PC-9 (cell line): ENCODE measurements around the gene LCE5A. TPM values are rescaled to one million over a fixed set of nuclear protein-coding genes. Genes with fewer than 3 reads are reported as not detected.

Experiments used
- BruUV-seq: library from RNA; stranded (reverse); fragments of 400-500 nt; replicated peaks from 2 replicates; lab custom pipeline; 2021; lab: Mats Ljungman, UMichigan
- CTCF ChIA-PET: fragments of 300-600 bp; sonication (Branson Sonifier 250); formaldehyde crosslinking; loops from one replicate; lab custom pipeline; 2022; ENCODE audit warnings: antibody characterized with exemption; lab: Charles Lee
- POLR2A ChIA-PET: fragments of 300-600 bp; sonication (Branson Sonifier 250); formaldehyde crosslinking; loops from one replicate; lab custom pipeline; 2022; ENCODE audit warnings: antibody characterized with exemption; ENCODE audit not compliant: unreplicated experiment; lab: Charles Lee
- DNase-seq, 2 experiments: peaks; one replicate each; pipeline versions ENCODE4 v3.0.0 to v3.0.0-alpha.2; 2015 to 2022; ENCODE audit warnings: mixed read lengths in 1 of 2
- H2AFZ ChIP-seq: fragments of 200-600 bp; sonication (generic); 2 replicates; pipeline ENCODE4 v1.8.1; 2017; ENCODE audit warnings: antibody characterized with exemption
- H3F3A ChIP-seq: fragments of 200-600 bp; sonication (generic); 2 replicates; pipeline ENCODE4 v1.8.1; 2017; ENCODE audit warnings: antibody characterized with exemption, mild to moderate bottlenecking, low read depth; ENCODE audit not compliant: insufficient read depth
- H3K27ac ChIP-seq: fragments of 200-600 bp; sonication (generic); 2 replicates; pipeline ENCODE4 v1.6.1; 2016; ENCODE audit warnings: mixed run types
- H3K27me3 ChIP-seq: fragments of 200-600 bp; sonication (generic); 2 replicates; pipeline ENCODE4 v1.6.1; 2016; ENCODE audit warnings: low read depth, mixed run types; ENCODE audit not compliant: insufficient read depth
- H3K36me3 ChIP-seq: fragments of 200-600 bp; sonication (generic); 2 replicates; pipeline ENCODE4 v1.6.1; 2016; ENCODE audit warnings: low read depth, mixed run types
- H3K4me1 ChIP-seq: fragments of 200-600 bp; sonication (generic); replicated peaks from 2 replicates; pipeline ENCODE4 v1.6.1; 2016; ENCODE audit warnings: mixed run types; ENCODE audit not compliant: insufficient read depth
- H3K4me2 ChIP-seq: fragments of 200-600 bp; sonication (generic); 2 replicates; pipeline ENCODE4 v1.6.1; 2017; ENCODE audit warnings: mixed run types
- H3K4me3 ChIP-seq: fragments of 200-600 bp; sonication (generic); 2 replicates; pipeline ENCODE4 v1.6.1; 2016; ENCODE audit warnings: mixed run types
- H3K79me2 ChIP-seq: fragments of 200-600 bp; sonication (generic); 2 replicates; pipeline ENCODE4 v1.6.1; 2017; ENCODE audit warnings: low read depth, mixed run types
- H3K9me2 ChIP-seq: fragments of 200-600 bp; sonication (generic); 2 replicates; pipeline ENCODE4 v1.8.1; 2017; ENCODE audit warnings: mild to moderate bottlenecking; ENCODE audit not compliant: insufficient read depth
- H3K9me3 ChIP-seq: fragments of 200-600 bp; sonication (generic); 2 replicates; pipeline ENCODE4 v1.8.1; 2016; ENCODE audit warnings: low read depth; ENCODE audit not compliant: insufficient read depth
- H4K20me1 ChIP-seq: fragments of 200-600 bp; sonication (generic); 2 replicates; pipeline ENCODE4 v1.8.1; 2017; ENCODE audit not compliant: insufficient read depth
- CTCF ChIP-seq: fragments of 200-600 bp; sonication (generic); conservative IDR thresholded peaks from 2 replicates; pipeline ENCODE4 v1.6.1; 2017; ENCODE audit warnings: mixed run types, antibody characterized with exemption, mild to moderate bottlenecking, moderate library complexity
- EZH2 ChIP-seq: fragments of 200-600 bp; sonication (generic); IDR thresholded peaks from 2 replicates; pipeline ENCODE4 v1.8.0; 2017; ENCODE audit warnings: antibody characterized with exemption, low read depth
- intact Hi-C: fragments of 100-400 bp; cut with micrococcal nuclease; formaldehyde crosslinking; loops from one replicate; pipeline ENCODE4 v1.10.0; 2022; ENCODE audit not compliant: unreplicated experiment
- total RNA-seq: library from RNA; stranded (reverse); gene quantifications from 2 replicates; pipeline ENCODE4 v1.2.3, GENCODE V29; 2021

LCE5A gene
- total RNA-seq, 1 experiment from 2014 or later: not detected

GRCh38 chr1:152525080-152525641, 14.6 kb downstream of the LCE5A start:
- no peak overlapping the region for H3K4me2 ChIP-seq
- no peaks in the 10 kb centered on the region for H3K9me2 ChIP-seq
- no peaks in the 10 kb centered on the region for H3K79me2 ChIP-seq
- H4K20me1 ChIP-seq: no peaks in the 10 kb centered on the region
- TF ChIP-seq EZH2 (no peak), CTCF (no peak)
- no peak for DNase-seq
- no peaks in the 10 kb centered on the region for H3F3A ChIP-seq
- no peak overlapping the region for H3K4me3 ChIP-seq
- no peak overlapping the region for H2AFZ ChIP-seq
- no peaks in the 10 kb centered on the region for H3K4me1 ChIP-seq
- H3K36me3 ChIP-seq: no peaks in the 10 kb centered on the region
- ChIA-PET CTCF (no interaction called here), POLR2A (no interaction called here)
- no peak overlapping the region for H3K27ac ChIP-seq
- intact Hi-C loops: no loop called here
- H3K27me3 ChIP-seq: no peaks in the 10 kb centered on the region
- no peaks in the 10 kb centered on the region; the same call in 1 of the 2 replicates for H3K9me3 ChIP-seq
- no TSS peak for BruUV-seq

GRCh38 chr1:152533327-152533938, 22.8 kb downstream of the LCE5A start:
- ChIA-PET CTCF (no interaction called here), POLR2A (no interaction called here)
- Histone ChIP-seq H3K9me2 (no peaks in the 10 kb centered on the region), H2AFZ (no peak overlapping the region), H3K9me3 (no peaks in the 10 kb centered on the region), H3K4me2 (no peak overlapping the region), H4K20me1 (no peaks in the 10 kb centered on the region), H3K4me3 (no peak overlapping the region), H3K36me3 (no peaks in the 10 kb centered on the region), H3K27me3 (peaks cover 22% of the 10 kb centered on the region; the same call in 1 of the 2 replicates), H3K79me2 (no peaks in the 10 kb centered on the region), H3K27ac (no peak overlapping the region), H3F3A (no peaks in the 10 kb centered on the region), H3K4me1 (no peaks in the 10 kb centered on the region)
- no TSS peak for BruUV-seq
- intact Hi-C loops: no loop called here
- DNase-seq: peak in 1 of 2 experiments; percentile 35
- TF ChIP-seq EZH2: no peak
- TF ChIP-seq CTCF: peak; percentile 90

- Histone ChIP-seq H3K79me2 (no peaks in the 10 kb centered on the region), H3K9me2 (no peaks in the 10 kb centered on the region), H3K4me1 (no peaks in the 10 kb centered on the region), H3K4me2 (no peak overlapping the region), H3F3A (no peaks in the 10 kb centered on the region), H4K20me1 (no peaks in the 10 kb centered on the region), H3K27me3 (peaks cover 22% of the 10 kb centered on the region; the same call in 1 of the 2 replicates), H3K4me3 (no peak overlapping the region), H3K27ac (no peak overlapping the region), H3K36me3 (no peaks in the 10 kb centered on the region), H2AFZ (no peak overlapping the region), H3K9me3 (no peaks in the 10 kb centered on the region)
- no peak for TF ChIP-seq CTCF
- no peak for TF ChIP-seq EZH2
- DNase-seq: no peak
- intact Hi-C loops: no loop called here
- ChIA-PET CTCF (interaction anchor here (0.6 kb wide), 1 partner anchor 1110 kb away, joined by 6 read pairs; no protein-coding TSS in a partner anchor), POLR2A (no interaction called here)
- no TSS peak for BruUV-seq
Observed at GRCh38 chr1:152535774-152536173, 25.2 kb downstream of the LCE5A start.
